K562 (cell line): ENCODE measurements around the gene RXRA. TPM values are rescaled to one million over a fixed set of nuclear protein-coding genes. Genes with fewer than 3 reads are reported as not detected.

Experiments
- ATAC-seq: fragments of 200-7000 bp; cut with Tn5 transposase; 3 replicates; pipeline ENCODE4 v1.9.1; 2020; ENCODE audit warnings: moderate library complexity
- BruUV-seq: library from RNA; stranded (reverse); fragments of 400-500 nt; replicated peaks from 2 replicates; lab custom pipeline; 2021; lab: Mats Ljungman, UMichigan
- CTCF ChIA-PET: fragments of 300-600 bp; formaldehyde crosslinking; extraction: SDS; loops from one replicate; lab custom pipeline; 2021; ENCODE audit warnings: low intra/inter-chr PET ratio; lab: Yijun Ruan, JAX
- POLR2A ChIA-PET: fragments of 300-600, 350-650 bp; sonication (Branson Sonifier 250); formaldehyde crosslinking; extraction: SDS; loops from one replicate; lab custom pipeline; 2021; ENCODE audit warnings: antibody characterized with exemption, inconsistent platforms; lab: Yijun Ruan, JAX
- DNase-seq, 4 experiments: peaks; one replicate each; pipeline versions ENCODE4 v3.0.0 to v3.0.0-alpha.2; 2011 to 2018; ENCODE audit warnings: low spot score in 3 of 4, mixed read lengths in 3 of 4; ENCODE audit errors: extremely low read depth in 1 of 4
- FAIRE-seq: peaks from 2 replicates; lab custom pipeline; 2011; peaks lifted over from hg19 to GRCh38; lab: Jason Lieb, UNC
- H2AFZ ChIP-seq: 2 replicates; pipeline ENCODE4 v1.6.0; 2011; ENCODE audit warnings: low read depth, low read length, control low read depth, inconsistent platforms
- H3K27ac ChIP-seq: fragments of 200-600 bp; 3 replicates; pipeline ENCODE4 v1.8.0; 2011; ENCODE audit warnings: low read depth, mild to moderate bottlenecking, control low read depth, inconsistent platforms, low read length, moderate library complexity, mixed read lengths; ENCODE audit errors: extremely low read depth
- H3K27me3 ChIP-seq, 2 experiments: fragments of 300-600 bp in 1 of 2; 2 replicates in 1 of 2; 3 replicates in 1 of 2; pipeline versions ENCODE4 v1.6.0 to v1.8.0; 2011; ENCODE audit warnings: inconsistent platforms in 2 of 2, low read length in 2 of 2, mild to moderate bottlenecking in 1 of 2, mixed read lengths in 1 of 2, moderate library complexity in 1 of 2; ENCODE audit not compliant: control insufficient read depth in 2 of 2, insufficient read depth in 2 of 2
- H3K36me3 ChIP-seq: fragments of 300-600 bp; 3 replicates; pipeline ENCODE4 v1.8.0; 2011; ENCODE audit warnings: mild to moderate bottlenecking, low read length, inconsistent platforms; ENCODE audit not compliant: control insufficient read depth, insufficient read depth
- H3K4me1 ChIP-seq, 2 experiments: fragments of 200-600 bp in 1 of 2; replicated peaks in 1 of 2; 2 replicates in 1 of 2; 3 replicates in 1 of 2; pipeline versions ENCODE4 v1.5.1 to v1.8.0; 2011; ENCODE audit warnings: inconsistent platforms in 2 of 2, low read length in 2 of 2, mild to moderate bottlenecking in 1 of 2, mixed read lengths in 1 of 2, moderate library complexity in 1 of 2; ENCODE audit not compliant: control insufficient read depth in 2 of 2, insufficient read depth in 2 of 2
- H3K4me2 ChIP-seq: 2 replicates; pipeline ENCODE4 v1.6.1; 2011; ENCODE audit warnings: low read length, control low read depth, inconsistent platforms, mixed read lengths; ENCODE audit not compliant: insufficient read depth
- H3K4me3 ChIP-seq: fragments of 200-600 bp; sonication (generic), shearing (Covaris generic); 2 replicates; pipeline ENCODE4 v1.5.1; 2016; ENCODE audit warnings: control low read depth, inconsistent platforms
- H3K79me2 ChIP-seq: fragments of 200-600 bp; 3 replicates; pipeline ENCODE4 v1.8.0; 2011; ENCODE audit warnings: low read length, inconsistent platforms; ENCODE audit not compliant: control insufficient read depth, insufficient read depth
- H3K9ac ChIP-seq, 2 experiments: 2 replicates each; pipeline versions ENCODE4 v1.6.0 to v1.6.1; 2011; ENCODE audit warnings: low read depth in 2 of 2, low read length in 2 of 2, control low read depth in 1 of 2, inconsistent platforms in 1 of 2, mild to moderate bottlenecking in 1 of 2, mixed read lengths in 1 of 2; ENCODE audit not compliant: insufficient read depth in 1 of 2
- H3K9me1 ChIP-seq: one replicate; pipeline ENCODE4 v1.6.0; 2011; ENCODE audit warnings: inconsistent platforms, mild to moderate bottlenecking, low read length, moderate library complexity; ENCODE audit not compliant: control insufficient read depth, insufficient read depth
- H3K9me3 ChIP-seq: replicated peaks from 2 replicates; pipeline ENCODE4 v1.5.1; 2011; ENCODE audit warnings: low read depth, low read length, inconsistent platforms; ENCODE audit not compliant: control insufficient read depth, insufficient read depth
- H4K20me1 ChIP-seq: replicated peaks from 2 replicates; pipeline ENCODE4 v1.6.1; 2011; ENCODE audit warnings: low read length, inconsistent platforms, mixed read lengths; ENCODE audit not compliant: control insufficient read depth, insufficient read depth
- CBFB ChIP-seq: sonication (generic); formaldehyde crosslinking; IDR thresholded peaks from 2 replicates; pipeline ENCODE4 v1.4.0; 2020; ENCODE audit warnings: mild to moderate bottlenecking, missing genetic modification reagents
- FOXJ3 ChIP-seq: sonication (generic); formaldehyde crosslinking; IDR thresholded peaks from 2 replicates; pipeline ENCODE4 v1.4.0; 2020; ENCODE audit warnings: mild to moderate bottlenecking, missing genetic modification reagents
- GABPB2 ChIP-seq: fragments of 250-450 bp; sonication (Bioruptor Pico); conservative IDR thresholded peaks from 2 replicates; pipeline ENCODE4 v1.5.1; 2021; ENCODE audit warnings: mild to moderate bottlenecking
- KLF10 ChIP-seq: fragments of 250-450 bp; sonication (Bioruptor Pico); IDR thresholded peaks from 2 replicates; pipeline ENCODE4 v1.6.1; 2021; ENCODE audit warnings: matching md5 sums
- MCM2 ChIP-seq: fragments of 450-650 bp; IDR thresholded peaks from 2 replicates; pipeline ENCODE4 v1.6.1; 2017; ENCODE audit warnings: low read depth, mild to moderate bottlenecking
- NFE2L1 ChIP-seq: fragments of 450-650 bp; IDR thresholded peaks from 2 replicates; pipeline ENCODE4 v1.6.1; 2016; ENCODE audit warnings: missing genetic modification characterization, low read depth, mild to moderate bottlenecking, missing compliant biosample characterization, moderate library complexity, borderline replicate concordance
- PHF8 ChIP-seq: fragments of 200-600 bp; sonication (generic); IDR thresholded peaks from 2 replicates; pipeline ENCODE4 v1.6.1; 2012; ENCODE audit warnings: mixed run types, mild to moderate bottlenecking, inconsistent platforms, low read length, moderate library complexity, borderline replicate concordance
- PURB ChIP-seq: sonication (generic); formaldehyde crosslinking; IDR thresholded peaks from 2 replicates; pipeline ENCODE4 v1.9.0; 2021; ENCODE audit warnings: low read depth, mild to moderate bottlenecking, missing genetic modification reagents
- RAD51 ChIP-seq: fragments of 450-650 bp; IDR thresholded peaks from 2 replicates; pipeline ENCODE4 v1.7.1; 2016; ENCODE audit warnings: low read depth, mild to moderate bottlenecking, borderline replicate concordance
- RBM15 ChIP-seq: fragments of 200-400 bp; formaldehyde crosslinking; IDR thresholded peaks from 2 replicates; pipeline ENCODE4 v1.6.1; 2018; ENCODE audit warnings: mild to moderate bottlenecking, low read length, moderate library complexity; ENCODE audit not compliant: insufficient read depth
- SAFB ChIP-seq: fragments of 200-400 bp; formaldehyde crosslinking; IDR thresholded peaks from 2 replicates; pipeline ENCODE4 v1.6.1; 2017; ENCODE audit warnings: low read depth, low read length, borderline replicate concordance
- SIN3A ChIP-seq, 2 experiments: fragments of 150-350 bp in 1 of 2; IDR thresholded peaks; 2 replicates each; pipeline ENCODE4 v1.6.1; 2011 to 2016; ENCODE audit warnings: borderline replicate concordance in 2 of 2, low read depth in 2 of 2, low read length in 2 of 2, mild to moderate bottlenecking in 2 of 2, moderate library complexity in 2 of 2; ENCODE audit not compliant: control insufficient read depth in 1 of 2
- TBP ChIP-seq: optimal IDR thresholded peaks from 2 replicates; pipeline ENCODE3; 2011; ENCODE audit warnings: low read depth, low read length, improper control_type of control experiment
- TEAD2 ChIP-seq: fragments of 450-650 bp; IDR thresholded peaks from 2 replicates; pipeline ENCODE4 v1.6.1; 2016; ENCODE audit warnings: missing genetic modification characterization, control low read depth, missing compliant biosample characterization
- U2AF1 ChIP-seq: fragments of 200-400 bp; formaldehyde crosslinking; optimal IDR thresholded peaks from 2 replicates; pipeline ENCODE3; 2017; ENCODE audit warnings: mild to moderate bottlenecking, low read depth, low read length, moderate library complexity
- WGBS: fragments of 100-300 bp; shearing (Covaris generic); methylation state at CpG from one replicate; pipeline ENCODE4 v1.1.6; 2016; ENCODE audit warnings: low coverage, mixed read lengths; ENCODE audit not compliant: insufficient coverage; ENCODE audit errors: missing lambda C conversion rate; 5-methylcytosine and 5-hydroxymethylcytosine counted together
- in situ Hi-C: fragments of 300-500 bp; cut with MboI; formaldehyde crosslinking; loops from 4 replicates; pipeline ENCODE4 v1.15.0; 2018; ENCODE audit warnings: inconsistent platforms, mixed read lengths
- intact Hi-C: fragments of 100-400 bp; cut with micrococcal nuclease; formaldehyde crosslinking; loops from 2 replicates; pipeline ENCODE4 v1.14.2; 2022
- polyA plus RNA-seq, 8 experiments: library from polyadenylated mRNA; depleted of rRNA in 4 of 8; stranded (reverse) in 5 of 8; unstranded in 3 of 8; fragments of >200 nt; fragmentation: Nextera tagmentation in 2 of 8; fragmentation: Illumina TruSeq in 1 of 8; extraction: Ambion mirVana in 2 of 8; extraction: Trizol in 1 of 8; gene quantifications; 2 replicates each; pipeline versions ENCODE4 v1.2.1 to v1.2.3, GENCODE V29; 2011 to 2014; ENCODE audit warnings: inconsistent platforms in 1 of 8, missing spikeins in 1 of 8
- total RNA-seq, 7 experiments: library from RNA; depleted of rRNA in 6 of 7; stranded (reverse); fragments of >200 nt in 6 of 7; fragmentation: Illumina TruSeq in 2 of 7; extraction: Trizol in 2 of 7; gene quantifications; 2 replicates each; pipeline versions ENCODE4 v1.2.1 to v1.2.3, GENCODE V29; 2011 to 2021; ENCODE audit warnings: low replicate concordance in 1 of 7
- TF ChIP-seq, protein P1 (sequence below), 2 experiments: IDR thresholded peaks in 1 of 2; conservative IDR thresholded peaks in 1 of 2; 2 replicates each; pipeline ENCODE4 v1.6.1; 2016; ENCODE audit warnings: low read depth in 2 of 2, mild to moderate bottlenecking in 1 of 2, missing compliant biosample characterization in 1 of 2, missing genetic modification characterization in 1 of 2, moderate library complexity in 1 of 2
- TF ChIP-seq, protein P2 (sequence below): fragments of 250-450 bp; sonication (Bioruptor Pico); IDR thresholded peaks from 2 replicates; pipeline ENCODE4 v1.8.0; 2021; ENCODE audit warnings: mild to moderate bottlenecking, moderate library complexity
- TF ChIP-seq, protein P3 (sequence below): fragments of 450-650 bp; formaldehyde crosslinking; conservative IDR thresholded peaks from 2 replicates; pipeline ENCODE4 v1.4.0; 2022; ENCODE audit warnings: mild to moderate bottlenecking, missing genetic modification characterization

Gene RXRA
- total and polyA plus RNA-seq, 9 of the 15 experiments (the other 6 are each of a cell fraction or from before 2014, with no cell fraction given): 0.35 to 23.6 (median 4.6) TPM

DNA sequence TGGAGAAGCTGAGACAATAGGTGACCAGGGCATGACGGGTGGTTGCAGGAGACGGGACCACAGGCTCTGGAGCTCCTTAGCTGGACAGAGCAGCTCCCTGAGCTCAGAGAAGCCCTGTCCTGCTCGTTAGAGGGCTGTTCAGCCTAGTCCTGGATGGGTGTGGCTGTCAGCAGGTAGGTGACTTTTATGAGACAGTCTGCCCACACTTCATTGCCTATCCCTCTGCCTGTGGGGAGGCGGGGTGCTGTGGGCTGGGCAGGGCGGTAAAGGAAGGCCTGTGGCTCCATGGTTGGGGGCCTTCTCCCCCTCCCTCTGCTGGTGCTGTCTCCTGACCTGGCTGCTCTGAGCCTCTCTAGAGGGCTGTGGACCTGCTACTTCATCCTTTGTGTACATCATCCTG lies 134.6 kb downstream of the RXRA start:
- BruUV-seq: no TSS peak
- no peaks in the 10 kb centered on the region for H3K9me1 ChIP-seq
- H3K9ac ChIP-seq: no peak overlapping the region
- no peak overlapping the region for H3K4me3 ChIP-seq
- in situ Hi-C loops: no loop called here
- H3K4me1 ChIP-seq: peaks cover 0 to 32% of the 10 kb centered on the region in 2 experiments; a peak in 3 of 5 replicates
- FAIRE-seq: no peak
- no peak overlapping the region for H3K27ac ChIP-seq
- H2AFZ ChIP-seq: no peak overlapping the region
- no peak overlapping the region for H3K4me2 ChIP-seq
- ATAC-seq: no peak
- CTCF ChIA-PET: no interaction called here
- no peak for DNase-seq
- POLR2A ChIA-PET: interaction anchor here (0.7 kb wide), 1 partner anchor 165 kb away, joined by 3 read pairs; no protein-coding TSS in a partner anchor
- intact Hi-C loops: no loop called here
- H4K20me1 ChIP-seq: peaks cover 4% of the 10 kb centered on the region; the same call in 1 of the 2 replicates
- WGBS: 0% methylated on average over 5 of the region's 5 CpGs
- no peaks in the 10 kb centered on the region for H3K79me2 ChIP-seq
- H3K9me3 ChIP-seq: 0 out of 2 replicates have a peak, but pooled peaks cover 2% of the 10 kb centered on the region
- peaks cover 0 to 21% of the 10 kb centered on the region in 2 experiments; a peak in 3 of 5 replicates for H3K27me3 ChIP-seq
- TF ChIP-seq FOXJ3 (CRISPR knock-in tag) (no peak), MCM2 (no peak), PHF8 (no peak), RAD51 (no peak), TEAD2 (tag) (no peak), SIN3A (IDR thresholded peaks at IDR 0.05; ENCODE audit: borderline replicate concordance in 2 of 2, control insufficient read depth in 1 of 2, low read depth in 2 of 2, low read length in 2 of 2) (no peak), GABPB2 (no peak), RBM15 (no peak), KLF10 (no peak), U2AF1 (no peak), CBFB (CRISPR knock-in tag) (no peak), TBP (no peak), NFE2L1 (no peak), PURB (CRISPR knock-in tag) (no peak), SAFB (no peak)
- TF ChIP-seq, protein P1, sequence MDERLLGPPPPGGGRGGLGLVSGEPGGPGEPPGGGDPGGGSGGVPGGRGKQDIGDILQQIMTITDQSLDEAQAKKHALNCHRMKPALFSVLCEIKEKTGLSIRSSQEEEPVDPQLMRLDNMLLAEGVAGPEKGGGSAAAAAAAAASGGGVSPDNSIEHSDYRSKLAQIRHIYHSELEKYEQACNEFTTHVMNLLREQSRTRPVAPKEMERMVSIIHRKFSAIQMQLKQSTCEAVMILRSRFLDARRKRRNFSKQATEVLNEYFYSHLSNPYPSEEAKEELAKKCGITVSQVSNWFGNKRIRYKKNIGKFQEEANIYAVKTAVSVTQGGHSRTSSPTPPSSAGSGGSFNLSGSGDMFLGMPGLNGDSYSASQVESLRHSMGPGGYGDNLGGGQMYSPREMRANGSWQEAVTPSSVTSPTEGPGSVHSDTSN (CRISPR knock-in tag; IDR thresholded peaks at IDR 0.05; ENCODE audit: low read depth): no peak
- TF ChIP-seq, protein P1 (tag; conservative IDR thresholded peaks at IDR 0.05; ENCODE audit: low read depth): no peak
- TF ChIP-seq, protein P2, sequence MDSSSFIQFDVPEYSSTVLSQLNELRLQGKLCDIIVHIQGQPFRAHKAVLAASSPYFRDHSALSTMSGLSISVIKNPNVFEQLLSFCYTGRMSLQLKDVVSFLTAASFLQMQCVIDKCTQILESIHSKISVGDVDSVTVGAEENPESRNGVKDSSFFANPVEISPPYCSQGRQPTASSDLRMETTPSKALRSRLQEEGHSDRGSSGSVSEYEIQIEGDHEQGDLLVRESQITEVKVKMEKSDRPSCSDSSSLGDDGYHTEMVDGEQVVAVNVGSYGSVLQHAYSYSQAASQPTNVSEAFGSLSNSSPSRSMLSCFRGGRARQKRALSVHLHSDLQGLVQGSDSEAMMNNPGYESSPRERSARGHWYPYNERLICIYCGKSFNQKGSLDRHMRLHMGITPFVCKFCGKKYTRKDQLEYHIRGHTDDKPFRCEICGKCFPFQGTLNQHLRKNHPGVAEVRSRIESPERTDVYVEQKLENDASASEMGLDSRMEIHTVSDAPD (CRISPR knock-in tag): no peak
- TF ChIP-seq, protein P3, sequence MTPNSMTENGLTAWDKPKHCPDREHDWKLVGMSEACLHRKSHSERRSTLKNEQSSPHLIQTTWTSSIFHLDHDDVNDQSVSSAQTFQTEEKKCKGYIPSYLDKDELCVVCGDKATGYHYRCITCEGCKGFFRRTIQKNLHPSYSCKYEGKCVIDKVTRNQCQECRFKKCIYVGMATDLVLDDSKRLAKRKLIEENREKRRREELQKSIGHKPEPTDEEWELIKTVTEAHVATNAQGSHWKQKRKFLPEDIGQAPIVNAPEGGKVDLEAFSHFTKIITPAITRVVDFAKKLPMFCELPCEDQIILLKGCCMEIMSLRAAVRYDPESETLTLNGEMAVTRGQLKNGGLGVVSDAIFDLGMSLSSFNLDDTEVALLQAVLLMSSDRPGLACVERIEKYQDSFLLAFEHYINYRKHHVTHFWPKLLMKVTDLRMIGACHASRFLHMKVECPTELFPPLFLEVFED: no peak
- H3K36me3 ChIP-seq: no peaks in the 10 kb centered on the region
